ENCODE results near the gene KRTAP5-7. TPM values are rescaled to one million over a fixed set of nuclear protein-coding genes. Genes with fewer than 3 reads are reported as not detected.

KRTAP5-7 gene
- total and polyA plus RNA-seq, 2 experiments from 2014 or later: not detected

GRCh38 chr11:71525188-71525937 is 1.7 kb upstream of the KRTAP5-7 start:
- no peak overlapping the region for H3K4me3 ChIP-seq
- DNase-seq (ENCODE audit: low spot score): no peak
- H3F3A ChIP-seq (replicated peaks; ENCODE audit: low read depth): no peaks in the 10 kb centered on the region
- H3K4me1 ChIP-seq (ENCODE audit: insufficient read depth): no peaks in the 10 kb centered on the region
- H3K27me3 ChIP-seq (ENCODE audit: insufficient read depth): no peaks in the 10 kb centered on the region
- H3K4me1 Mint-ChIP-seq: peaks cover 2% of the 10 kb centered on the region; the same call in 1 of the 3 replicates
- ATAC-seq: no peak
- H4K20me1 ChIP-seq (replicated peaks; ENCODE audit: insufficient read depth): no peaks in the 10 kb centered on the region
- no peak for TF ChIP-seq ZNF462 (CRISPR knock-in tag; IDR thresholded peaks at IDR 0.05)
- peaks cover 2% of the 10 kb centered on the region for H3K27me3 Mint-ChIP-seq (ENCODE audit: insufficient read depth, low read depth, poor library complexity)
- H3K9me2 ChIP-seq (ENCODE audit: insufficient read depth): 0 out of 2 replicates have a peak, but pooled peaks cover 6% of the 10 kb centered on the region
- H3K4me2 ChIP-seq: no peak overlapping the region
- no peaks in the 10 kb centered on the region for H3K36me3 ChIP-seq (ENCODE audit: insufficient read depth)
- no peaks in the 10 kb centered on the region for H3K79me2 ChIP-seq (replicated peaks; ENCODE audit: insufficient read depth)
- no peak overlapping the region for H3K27ac Mint-ChIP-seq
- H3K27ac ChIP-seq (ENCODE audit: low read depth): no peak overlapping the region
- no peaks in the 10 kb centered on the region; the same call in 2 of the 3 replicates for H3K9me3 Mint-ChIP-seq
- H3K4me3 Mint-ChIP-seq: no peak overlapping the region
- H2AFZ ChIP-seq: no peak overlapping the region
- no peaks in the 10 kb centered on the region for H3K36me3 Mint-ChIP-seq (ENCODE audit: low read depth)

- no peak overlapping the region for H3K4me2 ChIP-seq
- H3K27ac ChIP-seq (ENCODE audit: low read depth): no peak overlapping the region
- H3K9me3 Mint-ChIP-seq: no peaks in the 10 kb centered on the region; the same call in 2 of the 3 replicates
- no peaks in the 10 kb centered on the region for H3K36me3 Mint-ChIP-seq (ENCODE audit: low read depth)
- H3K36me3 ChIP-seq (ENCODE audit: insufficient read depth): no peaks in the 10 kb centered on the region
- H3K27me3 ChIP-seq (ENCODE audit: insufficient read depth): no peaks in the 10 kb centered on the region
- no peaks in the 10 kb centered on the region for H4K20me1 ChIP-seq (replicated peaks; ENCODE audit: insufficient read depth)
- H3K4me1 Mint-ChIP-seq: peaks cover 2% of the 10 kb centered on the region; the same call in 1 of the 3 replicates
- H3K9me2 ChIP-seq (ENCODE audit: insufficient read depth): 0 out of 2 replicates have a peak, but pooled peaks cover 6% of the 10 kb centered on the region
- no peak overlapping the region; the same call in 2 of the 3 replicates for H3K4me3 Mint-ChIP-seq
- no peak for DNase-seq (ENCODE audit: low spot score)
- H3F3A ChIP-seq (replicated peaks; ENCODE audit: low read depth): no peaks in the 10 kb centered on the region
- H3K79me2 ChIP-seq (replicated peaks; ENCODE audit: insufficient read depth): no peaks in the 10 kb centered on the region
- no peak overlapping the region for H2AFZ ChIP-seq
- H3K4me1 ChIP-seq (ENCODE audit: insufficient read depth): no peaks in the 10 kb centered on the region
- H3K4me3 ChIP-seq: no peak overlapping the region
- no peak overlapping the region for H3K27ac Mint-ChIP-seq
- peaks cover 2% of the 10 kb centered on the region for H3K27me3 Mint-ChIP-seq (ENCODE audit: insufficient read depth, low read depth, poor library complexity)
- no peak for ATAC-seq
- TF ChIP-seq ZNF331 (CRISPR knock-in tag; IDR thresholded peaks at IDR 0.05; ENCODE audit: low read depth) (no peak), STAT1 (IDR thresholded peaks at IDR 0.05; ENCODE audit: unreplicated experiment) (no peak), ZNF114 (CRISPR knock-in tag; IDR thresholded peaks at IDR 0.05) (no peak), POLR2AphosphoS5 (IDR thresholded peaks at IDR 0.05; ENCODE audit: low read depth) (no peak)
Measured at GRCh38 chr11:71525938-71526495, 1.1 kb upstream of the KRTAP5-7 start.
